Astrocyte of the cerebellum (primary cell): ENCODE measurements around the gene PRRC2C.

Experiments used
- DNase-seq: peaks from one replicate; pipeline ENCODE4 v3.0.0-alpha.2; 2011; ENCODE audit warnings: low read depth
- H3K4me3 ChIP-seq: 2 replicates; pipeline ENCODE4 v1.5.1; 2011; ENCODE audit warnings: mild to moderate bottlenecking, low read depth, low read length, moderate library complexity
- in situ Hi-C: cut with HindIII; loops from 2 replicates; pipeline ENCODE4 v1.10.0; 2017; ENCODE audit warnings: low sequenced_read_pairs
- TF ChIP-seq, protein P1 (sequence below): IDR thresholded peaks from 2 replicates; pipeline ENCODE4 v1.5.1; 2012; ENCODE audit warnings: low read length, low read depth, moderate library complexity, mild to moderate bottlenecking; ENCODE audit errors: missing control alignments

PRRC2C gene

DNA sequence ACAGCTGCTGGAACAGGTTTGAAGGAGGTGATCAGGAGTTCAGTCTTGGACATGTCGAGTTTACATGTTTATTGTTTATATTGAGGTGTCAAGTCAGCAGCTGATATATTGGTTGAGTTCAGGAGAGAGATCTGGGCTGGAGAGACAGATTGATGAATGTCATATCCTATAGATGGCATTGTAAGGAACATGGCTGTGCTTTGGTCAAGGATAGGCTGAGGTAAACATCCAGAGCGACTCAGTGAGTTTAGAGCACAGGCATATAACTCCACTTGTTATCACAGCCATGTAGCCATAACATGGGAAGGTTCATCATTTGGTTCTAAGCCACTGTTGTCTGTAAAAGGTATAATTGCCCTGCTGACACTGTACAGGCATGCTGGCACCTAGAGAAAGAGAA is 131.3 kb downstream of the PRRC2C start:
- H3K4me3 ChIP-seq, result no peak overlapping the region
- in situ Hi-C loops, result no loop called here
- no peak for DNase-seq
- TF ChIP-seq, protein P1, sequence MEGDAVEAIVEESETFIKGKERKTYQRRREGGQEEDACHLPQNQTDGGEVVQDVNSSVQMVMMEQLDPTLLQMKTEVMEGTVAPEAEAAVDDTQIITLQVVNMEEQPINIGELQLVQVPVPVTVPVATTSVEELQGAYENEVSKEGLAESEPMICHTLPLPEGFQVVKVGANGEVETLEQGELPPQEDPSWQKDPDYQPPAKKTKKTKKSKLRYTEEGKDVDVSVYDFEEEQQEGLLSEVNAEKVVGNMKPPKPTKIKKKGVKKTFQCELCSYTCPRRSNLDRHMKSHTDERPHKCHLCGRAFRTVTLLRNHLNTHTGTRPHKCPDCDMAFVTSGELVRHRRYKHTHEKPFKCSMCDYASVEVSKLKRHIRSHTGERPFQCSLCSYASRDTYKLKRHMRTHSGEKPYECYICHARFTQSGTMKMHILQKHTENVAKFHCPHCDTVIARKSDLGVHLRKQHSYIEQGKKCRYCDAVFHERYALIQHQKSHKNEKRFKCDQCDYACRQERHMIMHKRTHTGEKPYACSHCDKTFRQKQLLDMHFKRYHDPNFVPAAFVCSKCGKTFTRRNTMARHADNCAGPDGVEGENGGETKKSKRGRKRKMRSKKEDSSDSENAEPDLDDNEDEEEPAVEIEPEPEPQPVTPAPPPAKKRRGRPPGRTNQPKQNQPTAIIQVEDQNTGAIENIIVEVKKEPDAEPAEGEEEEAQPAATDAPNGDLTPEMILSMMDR, result no peak

DNA sequence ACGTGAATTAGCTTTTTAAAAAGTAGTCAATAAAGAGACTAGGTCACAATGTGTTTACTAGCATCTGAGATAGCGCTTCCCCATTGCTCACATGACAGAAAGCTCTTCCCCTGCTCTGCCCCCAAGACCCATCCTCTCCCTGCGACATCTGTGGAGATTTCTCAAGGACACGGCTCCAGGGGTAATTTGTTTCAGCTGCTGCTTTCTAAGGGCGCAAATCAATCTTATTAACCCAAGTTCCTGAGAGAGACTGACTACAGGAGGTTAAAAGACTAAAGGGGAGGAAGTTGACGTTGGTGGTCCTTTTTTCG is 136.8 kb downstream of the PRRC2C start, which contains the start of gene MYOCOS:
TSS of gene MYOCOS (plus strand) at position 92 of the 311 bp plus-strand sequence. CDS start 1,641 bp downstream, outside the sequence.
- no peak for DNase-seq
- in situ Hi-C loops, result no loop called here
- TF ChIP-seq, protein P1, result no peak
- H3K4me3 ChIP-seq, result no peak within 1 kb of the TSS

- TF ChIP-seq, protein P1, result no peak
- in situ Hi-C loops, result no loop called here
- no peak overlapping the region for H3K4me3 ChIP-seq
- DNase-seq, result no peak
Observed at GRCh38 chr1:171623651-171624331, 138.5 kb downstream of the PRRC2C start.

DNA sequence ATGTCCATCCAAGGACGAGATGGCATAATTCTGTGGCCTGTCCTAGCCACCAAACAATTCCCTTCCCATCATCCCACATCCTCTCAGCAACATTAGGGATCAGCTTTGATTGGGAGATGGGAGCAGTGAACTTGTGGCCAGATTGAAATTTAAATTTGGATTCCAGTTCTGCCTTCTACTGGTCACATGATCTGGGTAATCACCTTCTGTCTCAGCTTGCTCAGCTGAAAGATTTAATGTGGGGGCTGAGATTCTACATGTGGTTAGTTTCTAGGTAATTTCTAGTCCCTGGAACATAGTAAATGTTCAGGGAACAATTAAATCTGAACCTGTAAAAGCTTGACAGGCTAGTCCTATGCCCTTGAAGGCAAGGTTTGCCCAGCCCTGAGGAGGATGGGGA is 139.9 kb downstream of the PRRC2C start:
- no peak for DNase-seq
- TF ChIP-seq, protein P1, result no peak
- no peak overlapping the region for H3K4me3 ChIP-seq
- in situ Hi-C loops, result no loop called here

GRCh38 chr1:171627020-171627419 is 141.7 kb downstream of the PRRC2C start:
- no peak overlapping the region for H3K4me3 ChIP-seq
- in situ Hi-C loops, result no loop called here
- TF ChIP-seq, protein P1, result no peak
- DNase-seq, result no peak

DNA sequence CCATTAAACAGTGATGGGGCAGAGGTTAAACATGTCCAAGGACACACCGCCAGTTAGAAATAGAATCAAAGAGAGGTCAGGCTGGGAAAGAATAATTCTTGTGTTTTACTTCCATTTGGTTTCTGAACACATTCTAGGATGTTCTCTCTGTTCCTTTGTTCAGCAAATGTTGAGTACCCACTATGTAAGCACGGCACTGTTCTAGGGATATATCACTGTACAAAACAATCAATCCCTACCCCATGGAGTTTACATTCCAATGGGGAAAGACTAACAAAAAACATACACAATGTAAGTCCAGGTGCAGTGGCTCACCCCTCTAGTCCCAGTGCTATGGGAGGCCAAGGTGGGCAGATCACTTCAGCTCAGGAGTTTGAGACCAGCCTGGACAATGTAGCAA is 142.9 kb downstream of the PRRC2C start:
- in situ Hi-C loops, result no loop called here
- DNase-seq, result no peak
- TF ChIP-seq, protein P1, result no peak
- no peak overlapping the region for H3K4me3 ChIP-seq
